ENCODE data around the gene ARID3C. TPM values are rescaled to one million over a fixed set of nuclear protein-coding genes. Genes with fewer than 3 reads are reported as not detected.

Gene ARID3C
- total RNA-seq, 1 donor from 2014 or later = not detected

- intact Hi-C loops (cut with micrococcal nuclease) = loop anchor here (10.0 kb wide), 1 partner anchor 199 kb away; no protein-coding TSS in a partner anchor
- H3K4me3 ChIP-seq = no peak overlapping the region
- peak; percentile 95 for TF ChIP-seq CTCF (IDR thresholded peaks at IDR 0.05; ENCODE audit: borderline replicate concordance)
- H3K27ac ChIP-seq (replicated peaks) = no peak overlapping the region
- DNase-seq = peak; percentile 77
- no peaks in the 10 kb centered on the region for H3K9me3 ChIP-seq (replicated peaks)
- H3K4me1 ChIP-seq = peaks cover 7% of the 10 kb centered on the region
- no peaks in the 10 kb centered on the region for H3K27me3 ChIP-seq (ENCODE audit: low read depth)
- H3K36me3 ChIP-seq = no peaks in the 10 kb centered on the region
Measured at GRCh38 chr9:34603610-34604231, 25.1 kb downstream of the ARID3C start.

- Histone ChIP-seq H3K4me1 (peaks cover 7% of the 10 kb centered on the region), H3K9me3 (replicated peaks) (no peaks in the 10 kb centered on the region), H3K27ac (replicated peaks) (no peak overlapping the region), H3K36me3 (no peaks in the 10 kb centered on the region), H3K27me3 (ENCODE audit: low read depth) (no peaks in the 10 kb centered on the region), H3K4me3 (no peak overlapping the region)
- no peak for TF ChIP-seq CTCF (IDR thresholded peaks at IDR 0.05; ENCODE audit: borderline replicate concordance)
- no peak for DNase-seq
- intact Hi-C loops (cut with micrococcal nuclease) = loop anchor here (10.0 kb wide), 1 partner anchor 197 kb away; no protein-coding TSS in a partner anchor
Measured at GRCh38 chr9:34601937-34602573, 26.8 kb downstream of the ARID3C start.

- intact Hi-C loops (cut with micrococcal nuclease) = loop anchor here (10.0 kb wide), 1 partner anchor 196 kb away; no protein-coding TSS in a partner anchor
- peaks cover 7% of the 10 kb centered on the region for H3K4me1 ChIP-seq
- TF ChIP-seq CTCF (IDR thresholded peaks at IDR 0.05; ENCODE audit: borderline replicate concordance) = no peak
- no peaks in the 10 kb centered on the region for H3K9me3 ChIP-seq (replicated peaks)
- no peak overlapping the region for H3K4me3 ChIP-seq
- no peak for DNase-seq
- no peaks in the 10 kb centered on the region for H3K36me3 ChIP-seq
- peaks cover 1% of the 10 kb centered on the region for H3K27me3 ChIP-seq (ENCODE audit: low read depth)
- H3K27ac ChIP-seq (replicated peaks) = no peak overlapping the region
Measured at GRCh38 chr9:34600908-34601307, 28.0 kb downstream of the ARID3C start.

GRCh38 chr9:34599546-34599945 is 29.3 kb downstream of the ARID3C start:
- H3K9me3 ChIP-seq (replicated peaks) = no peaks in the 10 kb centered on the region
- peaks cover 8% of the 10 kb centered on the region for H3K4me1 ChIP-seq
- no peaks in the 10 kb centered on the region for H3K36me3 ChIP-seq
- no peak for DNase-seq
- H3K27me3 ChIP-seq (ENCODE audit: low read depth) = peaks cover 7% of the 10 kb centered on the region
- H3K27ac ChIP-seq (replicated peaks) = no peak overlapping the region
- H3K4me3 ChIP-seq = no peak overlapping the region
- TF ChIP-seq CTCF (IDR thresholded peaks at IDR 0.05; ENCODE audit: borderline replicate concordance) = no peak
- intact Hi-C loops (cut with micrococcal nuclease) = no loop called here

GRCh38 chr9:34594177-34594576 is 34.7 kb downstream of the ARID3C start:
- intact Hi-C loops (cut with micrococcal nuclease) = loop anchor here (5.0 kb wide), 1 partner anchor 47 kb away; no protein-coding TSS in a partner anchor
- Histone ChIP-seq H3K4me3 (no peak overlapping the region), H3K9me3 (replicated peaks) (no peaks in the 10 kb centered on the region), H3K27ac (replicated peaks) (peak overlapping the region; percentile 70), H3K27me3 (ENCODE audit: low read depth) (peaks cover 43% of the 10 kb centered on the region), H3K4me1 (peaks cover 52% of the 10 kb centered on the region), H3K36me3 (no peaks in the 10 kb centered on the region)
- no peak for DNase-seq
- no peak for TF ChIP-seq CTCF (IDR thresholded peaks at IDR 0.05; ENCODE audit: borderline replicate concordance)

Data from left ventricle myocardium inferior (tissue), 1 donor.